Effector memory CD4-positive, alpha-beta T cell (primary cell): ENCODE measurements around the gene PRDM10.

Experiments
- DNase-seq, 3 donors: peaks; one replicate each; pipeline ENCODE4 v3.0.0-alpha.2; 2020
- H3K27ac ChIP-seq: 2 replicates; pipeline ENCODE4 v1.7.0; 2013; ENCODE audit warnings: mild to moderate bottlenecking, low read length, moderate library complexity; ENCODE audit not compliant: insufficient read depth, poor library complexity, severe bottlenecking
- H3K27me3 ChIP-seq: replicated peaks from 2 replicates; pipeline ENCODE4 v1.7.0; 2013; ENCODE audit warnings: mild to moderate bottlenecking, low read length; ENCODE audit not compliant: insufficient read depth, control insufficient read depth, poor library complexity, severe bottlenecking
- H3K36me3 ChIP-seq: 2 replicates; pipeline ENCODE4 v1.7.0; 2013; ENCODE audit warnings: mild to moderate bottlenecking, low read length, moderate library complexity; ENCODE audit not compliant: control insufficient read depth, insufficient read depth
- H3K4me1 ChIP-seq: 2 replicates; pipeline ENCODE4 v1.7.0; 2013; ENCODE audit warnings: low read length, mild to moderate bottlenecking; ENCODE audit not compliant: control insufficient read depth, insufficient read depth, poor library complexity, severe bottlenecking
- H3K4me3 ChIP-seq: 2 replicates; pipeline ENCODE4 v1.7.0; 2013; ENCODE audit warnings: low read length, low read depth, mild to moderate bottlenecking; ENCODE audit not compliant: insufficient read depth, poor library complexity, severe bottlenecking
- H3K9me3 ChIP-seq: 2 replicates; pipeline ENCODE4 v1.7.0; 2013; ENCODE audit warnings: mild to moderate bottlenecking, low read length, moderate library complexity; ENCODE audit not compliant: control insufficient read depth

The PRDM10 gene

DNA sequence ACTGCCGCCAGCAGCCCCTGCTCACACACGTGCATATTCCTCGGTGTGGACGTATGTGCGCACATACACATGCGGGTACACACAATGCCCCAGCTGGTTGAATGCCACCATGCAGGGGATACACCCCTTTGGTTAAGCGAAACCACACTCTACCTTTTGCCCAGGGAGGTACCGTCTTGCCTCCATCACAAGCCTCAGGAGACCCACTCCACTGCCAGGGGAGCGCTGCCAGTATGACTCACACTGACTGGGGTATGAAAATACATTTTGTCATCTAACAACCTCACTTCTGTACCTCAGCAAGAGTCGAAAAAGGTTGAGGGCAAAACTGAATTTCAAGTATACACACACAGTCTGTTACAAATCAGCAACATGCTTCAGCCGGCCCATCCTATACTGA, 147.5 kb downstream of the PRDM10 start:
- Histone ChIP-seq H3K4me1 (peaks cover 27% of the 10 kb centered on the region), H3K9me3 (no peaks in the 10 kb centered on the region), H3K36me3 (peaks cover 3% of the 10 kb centered on the region), H3K27ac (no peak overlapping the region), H3K4me3 (no peak overlapping the region), H3K27me3 (no peaks in the 10 kb centered on the region)
- DNase-seq, result no peak

DNA sequence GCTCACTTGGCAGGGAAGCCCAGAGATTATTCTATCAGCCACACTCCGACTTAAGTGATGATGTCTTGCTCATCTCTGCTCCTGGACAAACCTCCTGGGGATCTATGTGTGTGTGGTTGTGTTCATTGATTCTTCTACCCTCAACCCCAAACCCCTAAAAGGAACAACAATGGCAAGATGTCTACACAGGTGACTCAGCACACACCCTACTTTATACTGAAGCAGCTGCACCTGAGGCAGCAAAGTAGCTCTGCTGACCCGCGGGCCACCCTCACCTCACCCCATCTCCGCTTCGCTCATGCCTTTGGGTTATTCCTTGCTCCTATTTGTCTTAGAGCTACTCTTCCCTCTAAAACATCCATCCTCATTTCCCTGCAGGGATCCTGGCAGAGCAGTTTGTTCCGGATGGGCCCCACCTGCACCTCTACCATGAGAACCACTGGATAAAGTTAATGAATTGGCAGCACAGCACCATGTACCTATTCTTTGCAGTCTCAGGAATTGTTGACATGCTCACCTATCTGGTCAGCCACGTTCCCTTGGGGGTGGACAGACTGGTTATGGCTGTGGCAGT, 148.3 kb downstream of the PRDM10 start:
- DNase-seq, result no peak
- Histone ChIP-seq H3K9me3 (no peaks in the 10 kb centered on the region), H3K27me3 (no peaks in the 10 kb centered on the region), H3K4me3 (no peak overlapping the region), H3K36me3 (peaks cover 3% of the 10 kb centered on the region), H3K4me1 (peaks cover 27% of the 10 kb centered on the region), H3K27ac (peak overlapping the region; percentile 69)

DNA sequence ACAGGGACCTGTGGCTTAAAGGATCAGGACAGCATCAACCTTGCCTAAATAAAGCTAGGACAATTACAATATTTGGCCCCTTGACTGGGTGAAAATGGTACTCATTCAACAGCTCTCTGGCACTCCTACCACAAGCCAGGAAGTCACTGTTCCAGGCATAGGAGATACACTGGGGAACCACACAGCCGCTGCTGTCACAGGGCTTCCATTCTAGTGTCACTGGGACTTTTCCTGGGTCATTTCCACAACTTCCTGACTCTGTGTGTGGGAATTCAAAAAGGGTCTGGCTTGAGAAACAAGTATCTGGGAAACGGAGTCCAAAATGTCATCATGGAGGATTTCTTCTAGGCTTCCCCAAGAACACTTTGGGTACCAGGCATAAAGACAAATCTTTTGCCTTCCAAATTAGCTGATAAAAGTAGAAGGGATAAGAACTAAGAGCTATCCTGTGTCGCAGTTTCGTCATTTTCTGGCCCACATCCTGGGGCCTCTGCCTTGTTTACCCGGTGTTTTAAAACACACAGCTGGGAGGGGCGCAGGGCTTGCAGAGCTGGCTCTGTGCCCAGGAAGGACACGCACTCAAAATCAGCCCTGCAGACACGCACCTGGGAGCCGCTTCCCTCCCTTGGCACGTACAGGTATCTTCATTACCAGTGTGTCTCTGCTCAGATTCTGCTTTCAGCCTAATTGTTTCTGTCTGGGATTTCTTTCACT, 149.0 kb downstream of the PRDM10 start:
- Histone ChIP-seq H3K4me3 (no peak overlapping the region), H3K27me3 (no peaks in the 10 kb centered on the region)
- DNase-seq, result peak; percentile 10 to 68 (median 55)

DNA sequence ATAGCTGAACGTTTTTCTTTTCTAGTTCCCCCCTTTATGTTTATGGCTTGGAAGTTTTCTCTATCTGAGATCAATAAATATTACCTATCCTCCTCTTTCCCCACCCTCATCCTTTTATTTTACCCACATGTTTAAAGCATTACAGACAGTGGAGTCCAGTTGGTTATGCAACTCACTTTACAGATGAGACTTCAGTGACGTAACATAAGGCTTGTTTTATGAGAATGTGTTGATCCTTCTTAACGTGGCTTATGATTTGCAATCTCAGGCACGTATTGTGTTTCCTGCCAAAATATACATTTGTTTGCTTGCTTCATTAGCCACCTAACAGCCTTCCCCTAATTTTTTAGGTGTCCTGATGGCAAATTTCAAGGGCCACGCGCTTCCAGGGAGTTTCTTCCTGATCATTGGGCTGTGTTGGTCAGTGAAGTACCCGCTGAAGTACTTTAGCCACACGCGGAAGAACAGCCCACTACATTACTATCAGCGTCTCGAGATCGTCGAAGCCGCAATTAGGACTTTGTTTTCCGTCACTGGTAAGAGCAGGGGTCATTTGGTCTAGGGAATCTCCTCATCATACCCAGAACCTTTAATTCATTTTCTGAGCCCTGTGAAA, 150.4 kb downstream of the PRDM10 start:
- peaks cover 3% of the 10 kb centered on the region for H3K36me3 ChIP-seq
- no peaks in the 10 kb centered on the region for H3K27me3 ChIP-seq
- H3K4me3 ChIP-seq, result no peak overlapping the region
- no peak for DNase-seq
- H3K27ac ChIP-seq, result no peak overlapping the region
- peaks cover 23% of the 10 kb centered on the region for H3K4me1 ChIP-seq
- H3K9me3 ChIP-seq, result no peaks in the 10 kb centered on the region

More for the DNA sequence above, 149.0 kb downstream of the PRDM10 start:
- Histone ChIP-seq H3K27ac (peak overlapping the region; percentile 69), H3K36me3 (peaks cover 3% of the 10 kb centered on the region), H3K9me3 (no peaks in the 10 kb centered on the region), H3K4me1 (peaks cover 26% of the 10 kb centered on the region)
